K562 (cell line): ENCODE results near the gene PNKD. TPM values are rescaled to one million over a fixed set of nuclear protein-coding genes. Genes with fewer than 3 reads are reported as not detected.

ENCODE experiments used
- SIRT6 ChIP-seq: IDR thresholded peaks from one replicate; pipeline ENCODE4 v1.6.1; 2012; ENCODE audit warnings: low read depth, mild to moderate bottlenecking, control low read depth, inconsistent platforms, low read length, moderate library complexity
- ZNF232 ChIP-seq: sonication (generic); formaldehyde crosslinking; IDR thresholded peaks from 2 replicates; pipeline ENCODE4 v1.8.0; 2022; ENCODE audit warnings: mild to moderate bottlenecking, missing genetic modification reagents
- polyA plus RNA-seq, 8 experiments: library from polyadenylated mRNA; depleted of rRNA in 4 of 8; stranded (reverse) in 5 of 8; unstranded in 3 of 8; fragments of >200 nt; fragmentation: Nextera tagmentation in 2 of 8; fragmentation: Illumina TruSeq in 1 of 8; extraction: Ambion mirVana in 2 of 8; extraction: Trizol in 1 of 8; gene quantifications; 2 replicates each; pipeline versions ENCODE4 v1.2.1 to v1.2.3, GENCODE V29; 2011 to 2014; ENCODE audit warnings: inconsistent platforms in 1 of 8, missing spikeins in 1 of 8
- total RNA-seq, 7 experiments: library from RNA; depleted of rRNA in 6 of 7; stranded (reverse); fragments of >200 nt in 6 of 7; fragmentation: Illumina TruSeq in 2 of 7; extraction: Trizol in 2 of 7; gene quantifications; 2 replicates each; pipeline versions ENCODE4 v1.2.1 to v1.2.3, GENCODE V29; 2011 to 2021; ENCODE audit warnings: low replicate concordance in 1 of 7
- TF ChIP-seq, protein P1 (sequence below): fragments of 200-600 bp; sonication (generic); IDR thresholded peaks from one replicate; pipeline ENCODE4 v1.6.1; 2012; ENCODE audit warnings: mild to moderate bottlenecking, low read depth, low read length, inconsistent platforms
- TF ChIP-seq, protein P2 (sequence below): sonication (generic); formaldehyde crosslinking; IDR thresholded peaks from 2 replicates; pipeline ENCODE4 v1.8.1; 2023; ENCODE audit warnings: mild to moderate bottlenecking, missing genetic modification reagents
- TF ChIP-seq, protein P3 (sequence below): fragments of 450-650 bp; IDR thresholded peaks from 2 replicates; pipeline ENCODE4 v1.6.1; 2016; ENCODE audit warnings: antibody characterized with exemption

Gene PNKD
- total and polyA plus RNA-seq, 9 of the 15 experiments (the other 6 are each of a cell fraction or from before 2014, with no cell fraction given) = 26.0 to 105 (median 60.1) TPM

DNA sequence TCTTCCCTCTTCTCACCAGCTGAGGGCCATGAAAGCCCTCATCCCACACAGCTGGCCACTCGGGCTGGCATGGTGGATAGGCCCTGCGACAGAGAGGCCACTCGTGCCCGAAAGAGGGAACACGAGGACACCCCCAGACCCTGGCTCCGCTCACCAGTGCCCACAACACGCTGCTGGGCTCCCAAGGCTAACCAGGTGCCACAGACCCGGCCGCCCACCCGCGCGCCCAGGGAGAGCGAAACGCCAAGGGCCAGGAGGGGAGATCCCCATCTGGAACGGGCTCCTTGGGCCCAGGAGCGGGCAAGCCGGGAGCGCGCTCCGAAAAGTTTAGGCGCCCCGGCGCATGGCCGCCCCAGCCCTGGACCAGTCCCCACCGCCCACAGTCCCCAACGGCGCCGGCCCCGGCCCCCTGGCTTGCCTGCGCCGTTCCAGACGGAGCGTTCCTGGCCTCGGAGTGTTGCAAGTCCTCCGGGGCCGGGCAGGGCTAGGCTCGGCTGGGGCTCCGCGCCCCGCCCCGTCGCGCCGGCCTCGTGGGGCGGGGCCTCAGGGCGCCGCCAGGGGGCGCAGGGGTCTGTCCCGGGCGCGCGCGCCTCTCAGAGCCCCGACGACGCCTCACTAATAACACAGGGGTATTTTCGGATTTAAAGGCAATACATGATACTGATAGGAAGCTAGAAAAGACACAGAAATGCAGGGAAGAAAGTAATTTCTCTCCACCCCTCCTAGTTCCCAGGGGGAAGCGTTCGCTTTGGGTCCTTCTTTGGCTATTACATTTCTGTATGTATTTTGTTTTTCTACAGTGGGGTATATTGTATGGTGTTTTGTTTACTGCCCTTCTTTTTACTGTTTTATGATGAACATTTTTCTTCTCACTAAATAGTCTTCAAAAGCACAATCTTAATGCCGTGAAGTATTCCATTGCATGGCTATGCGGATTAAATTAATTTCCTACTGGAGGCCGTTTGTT is 22.0 kb downstream of the PNKD start, which contains the start of gene TMBIM1 (continued):
- TF ChIP-seq, protein P1, sequence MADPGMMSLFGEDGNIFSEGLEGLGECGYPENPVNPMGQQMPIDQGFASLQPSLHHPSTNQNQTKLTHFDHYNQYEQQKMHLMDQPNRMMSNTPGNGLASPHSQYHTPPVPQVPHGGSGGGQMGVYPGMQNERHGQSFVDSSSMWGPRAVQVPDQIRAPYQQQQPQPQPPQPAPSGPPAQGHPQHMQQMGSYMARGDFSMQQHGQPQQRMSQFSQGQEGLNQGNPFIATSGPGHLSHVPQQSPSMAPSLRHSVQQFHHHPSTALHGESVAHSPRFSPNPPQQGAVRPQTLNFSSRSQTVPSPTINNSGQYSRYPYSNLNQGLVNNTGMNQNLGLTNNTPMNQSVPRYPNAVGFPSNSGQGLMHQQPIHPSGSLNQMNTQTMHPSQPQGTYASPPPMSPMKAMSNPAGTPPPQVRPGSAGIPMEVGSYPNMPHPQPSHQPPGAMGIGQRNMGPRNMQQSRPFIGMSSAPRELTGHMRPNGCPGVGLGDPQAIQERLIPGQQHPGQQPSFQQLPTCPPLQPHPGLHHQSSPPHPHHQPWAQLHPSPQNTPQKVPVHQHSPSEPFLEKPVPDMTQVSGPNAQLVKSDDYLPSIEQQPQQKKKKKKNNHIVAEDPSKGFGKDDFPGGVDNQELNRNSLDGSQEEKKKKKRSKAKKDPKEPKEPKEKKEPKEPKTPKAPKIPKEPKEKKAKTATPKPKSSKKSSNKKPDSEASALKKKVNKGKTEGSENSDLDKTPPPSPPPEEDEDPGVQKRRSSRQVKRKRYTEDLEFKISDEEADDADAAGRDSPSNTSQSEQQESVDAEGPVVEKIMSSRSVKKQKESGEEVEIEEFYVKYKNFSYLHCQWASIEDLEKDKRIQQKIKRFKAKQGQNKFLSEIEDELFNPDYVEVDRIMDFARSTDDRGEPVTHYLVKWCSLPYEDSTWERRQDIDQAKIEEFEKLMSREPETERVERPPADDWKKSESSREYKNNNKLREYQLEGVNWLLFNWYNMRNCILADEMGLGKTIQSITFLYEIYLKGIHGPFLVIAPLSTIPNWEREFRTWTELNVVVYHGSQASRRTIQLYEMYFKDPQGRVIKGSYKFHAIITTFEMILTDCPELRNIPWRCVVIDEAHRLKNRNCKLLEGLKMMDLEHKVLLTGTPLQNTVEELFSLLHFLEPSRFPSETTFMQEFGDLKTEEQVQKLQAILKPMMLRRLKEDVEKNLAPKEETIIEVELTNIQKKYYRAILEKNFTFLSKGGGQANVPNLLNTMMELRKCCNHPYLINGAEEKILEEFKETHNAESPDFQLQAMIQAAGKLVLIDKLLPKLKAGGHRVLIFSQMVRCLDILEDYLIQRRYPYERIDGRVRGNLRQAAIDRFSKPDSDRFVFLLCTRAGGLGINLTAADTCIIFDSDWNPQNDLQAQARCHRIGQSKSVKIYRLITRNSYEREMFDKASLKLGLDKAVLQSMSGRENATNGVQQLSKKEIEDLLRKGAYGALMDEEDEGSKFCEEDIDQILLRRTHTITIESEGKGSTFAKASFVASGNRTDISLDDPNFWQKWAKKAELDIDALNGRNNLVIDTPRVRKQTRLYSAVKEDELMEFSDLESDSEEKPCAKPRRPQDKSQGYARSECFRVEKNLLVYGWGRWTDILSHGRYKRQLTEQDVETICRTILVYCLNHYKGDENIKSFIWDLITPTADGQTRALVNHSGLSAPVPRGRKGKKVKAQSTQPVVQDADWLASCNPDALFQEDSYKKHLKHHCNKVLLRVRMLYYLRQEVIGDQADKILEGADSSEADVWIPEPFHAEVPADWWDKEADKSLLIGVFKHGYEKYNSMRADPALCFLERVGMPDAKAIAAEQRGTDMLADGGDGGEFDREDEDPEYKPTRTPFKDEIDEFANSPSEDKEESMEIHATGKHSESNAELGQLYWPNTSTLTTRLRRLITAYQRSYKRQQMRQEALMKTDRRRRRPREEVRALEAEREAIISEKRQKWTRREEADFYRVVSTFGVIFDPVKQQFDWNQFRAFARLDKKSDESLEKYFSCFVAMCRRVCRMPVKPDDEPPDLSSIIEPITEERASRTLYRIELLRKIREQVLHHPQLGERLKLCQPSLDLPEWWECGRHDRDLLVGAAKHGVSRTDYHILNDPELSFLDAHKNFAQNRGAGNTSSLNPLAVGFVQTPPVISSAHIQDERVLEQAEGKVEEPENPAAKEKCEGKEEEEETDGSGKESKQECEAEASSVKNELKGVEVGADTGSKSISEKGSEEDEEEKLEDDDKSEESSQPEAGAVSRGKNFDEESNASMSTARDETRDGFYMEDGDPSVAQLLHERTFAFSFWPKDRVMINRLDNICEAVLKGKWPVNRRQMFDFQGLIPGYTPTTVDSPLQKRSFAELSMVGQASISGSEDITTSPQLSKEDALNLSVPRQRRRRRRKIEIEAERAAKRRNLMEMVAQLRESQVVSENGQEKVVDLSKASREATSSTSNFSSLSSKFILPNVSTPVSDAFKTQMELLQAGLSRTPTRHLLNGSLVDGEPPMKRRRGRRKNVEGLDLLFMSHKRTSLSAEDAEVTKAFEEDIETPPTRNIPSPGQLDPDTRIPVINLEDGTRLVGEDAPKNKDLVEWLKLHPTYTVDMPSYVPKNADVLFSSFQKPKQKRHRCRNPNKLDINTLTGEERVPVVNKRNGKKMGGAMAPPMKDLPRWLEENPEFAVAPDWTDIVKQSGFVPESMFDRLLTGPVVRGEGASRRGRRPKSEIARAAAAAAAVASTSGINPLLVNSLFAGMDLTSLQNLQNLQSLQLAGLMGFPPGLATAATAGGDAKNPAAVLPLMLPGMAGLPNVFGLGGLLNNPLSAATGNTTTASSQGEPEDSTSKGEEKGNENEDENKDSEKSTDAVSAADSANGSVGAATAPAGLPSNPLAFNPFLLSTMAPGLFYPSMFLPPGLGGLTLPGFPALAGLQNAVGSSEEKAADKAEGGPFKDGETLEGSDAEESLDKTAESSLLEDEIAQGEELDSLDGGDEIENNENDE = no peak
- TF ChIP-seq ZNF232 = no peak
- TF ChIP-seq, protein P2, sequence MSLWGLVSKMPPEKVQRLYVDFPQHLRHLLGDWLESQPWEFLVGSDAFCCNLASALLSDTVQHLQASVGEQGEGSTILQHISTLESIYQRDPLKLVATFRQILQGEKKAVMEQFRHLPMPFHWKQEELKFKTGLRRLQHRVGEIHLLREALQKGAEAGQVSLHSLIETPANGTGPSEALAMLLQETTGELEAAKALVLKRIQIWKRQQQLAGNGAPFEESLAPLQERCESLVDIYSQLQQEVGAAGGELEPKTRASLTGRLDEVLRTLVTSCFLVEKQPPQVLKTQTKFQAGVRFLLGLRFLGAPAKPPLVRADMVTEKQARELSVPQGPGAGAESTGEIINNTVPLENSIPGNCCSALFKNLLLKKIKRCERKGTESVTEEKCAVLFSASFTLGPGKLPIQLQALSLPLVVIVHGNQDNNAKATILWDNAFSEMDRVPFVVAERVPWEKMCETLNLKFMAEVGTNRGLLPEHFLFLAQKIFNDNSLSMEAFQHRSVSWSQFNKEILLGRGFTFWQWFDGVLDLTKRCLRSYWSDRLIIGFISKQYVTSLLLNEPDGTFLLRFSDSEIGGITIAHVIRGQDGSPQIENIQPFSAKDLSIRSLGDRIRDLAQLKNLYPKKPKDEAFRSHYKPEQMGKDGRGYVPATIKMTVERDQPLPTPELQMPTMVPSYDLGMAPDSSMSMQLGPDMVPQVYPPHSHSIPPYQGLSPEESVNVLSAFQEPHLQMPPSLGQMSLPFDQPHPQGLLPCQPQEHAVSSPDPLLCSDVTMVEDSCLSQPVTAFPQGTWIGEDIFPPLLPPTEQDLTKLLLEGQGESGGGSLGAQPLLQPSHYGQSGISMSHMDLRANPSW = no peak
- TF ChIP-seq, protein P3, sequence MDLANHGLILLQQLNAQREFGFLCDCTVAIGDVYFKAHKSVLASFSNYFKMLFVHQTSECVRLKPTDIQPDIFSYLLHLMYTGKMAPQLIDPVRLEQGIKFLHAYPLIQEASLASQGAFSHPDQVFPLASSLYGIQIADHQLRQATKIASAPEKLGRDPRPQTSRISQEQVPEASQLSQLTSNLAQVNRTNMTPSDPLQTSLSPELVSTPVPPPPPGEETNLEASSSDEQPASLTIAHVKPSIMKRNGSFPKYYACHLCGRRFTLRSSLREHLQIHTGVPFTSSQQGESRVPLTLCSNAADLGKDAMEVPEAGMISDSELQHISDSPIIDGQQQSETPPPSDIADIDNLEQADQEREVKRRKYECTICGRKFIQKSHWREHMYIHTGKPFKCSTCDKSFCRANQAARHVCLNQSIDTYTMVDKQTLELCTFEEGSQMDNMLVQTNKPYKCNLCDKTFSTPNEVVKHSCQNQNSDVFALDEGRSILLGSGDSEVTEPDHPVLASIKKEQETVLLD = no peak
- TF ChIP-seq SIRT6 = no peak
